IMR-90 (cell line): Measurements from ENCODE around the gene KIF22. TPM values are rescaled to one million over a fixed set of nuclear protein-coding genes. Genes with fewer than 3 reads are reported as not detected.
"Not testable (repeated sequence)": the region's sequence is repeated elsewhere in the genome, so short reads cannot be mapped to it uniquely, and the experiment has no call there.

Experiments used
- ATAC-seq: fragments of 200-7000 bp; cut with Tn5 transposase; 2 replicates; pipeline ENCODE4 v1.9.1; 2020; ENCODE audit warnings: low read depth, mild to moderate bottlenecking, moderate library complexity
- BruUV-seq: library from RNA; stranded (reverse); fragments of 400-500 nt; replicated peaks from 2 replicates; lab custom pipeline; 2021; lab: Mats Ljungman, UMichigan
- CTCF ChIA-PET: fragments of 300-600 bp; formaldehyde crosslinking; extraction: SDS; loops from one replicate; lab custom pipeline; 2021; ENCODE audit warnings: antibody characterized with exemption; lab: Yijun Ruan, JAX
- POLR2A ChIA-PET: fragments of 300-600 bp; sonication (Branson Sonifier 250); formaldehyde crosslinking; loops from one replicate; lab custom pipeline; 2022; ENCODE audit warnings: antibody characterized with exemption; ENCODE audit not compliant: unreplicated experiment; lab: Charles Lee
- DNase-seq: peaks from one replicate; pipeline ENCODE4 v3.0.0; 2013
- H2AFZ ChIP-seq: replicated peaks from 2 replicates; pipeline ENCODE3; 2013; ENCODE audit warnings: low read length, mild to moderate bottlenecking; ENCODE audit not compliant: poor library complexity
- H2AK5ac ChIP-seq: 2 replicates; pipeline ENCODE4 v1.6.1; 2013; ENCODE audit warnings: low read depth, low read length, inconsistent platforms
- H2AK9ac ChIP-seq: replicated peaks from 2 replicates; pipeline ENCODE3; 2013; ENCODE audit warnings: mild to moderate bottlenecking, low read depth, low read length, moderate library complexity; ENCODE audit not compliant: poor library complexity
- H2BK120ac ChIP-seq: 2 replicates; pipeline ENCODE4 v1.6.1; 2013; ENCODE audit warnings: low read depth, low read length, inconsistent platforms
- H2BK15ac ChIP-seq: 3 replicates; pipeline ENCODE4 v1.6.1; 2013; ENCODE audit warnings: low read depth, low read length, inconsistent platforms
- H2BK20ac ChIP-seq: 2 replicates; pipeline ENCODE4 v1.6.1; 2013; ENCODE audit warnings: low read depth, mild to moderate bottlenecking, inconsistent platforms, low read length, moderate library complexity
- H2BK5ac ChIP-seq: 2 replicates; pipeline ENCODE4 v1.6.1; 2013; ENCODE audit warnings: mild to moderate bottlenecking, low read depth, low read length, inconsistent platforms; ENCODE audit not compliant: poor library complexity, severe bottlenecking
- H3K14ac ChIP-seq: replicated peaks from 2 replicates; pipeline ENCODE4 v1.6.1; 2013; ENCODE audit warnings: low read depth, low read length, inconsistent platforms
- H3K18ac ChIP-seq: 2 replicates; pipeline ENCODE4 v1.6.1; 2013; ENCODE audit warnings: low read depth, low read length, control low read depth
- H3K23ac ChIP-seq: 2 replicates; pipeline ENCODE4 v1.6.1; 2013; ENCODE audit warnings: low read depth, low read length, inconsistent platforms
- H3K27ac ChIP-seq: 2 replicates; pipeline ENCODE4 v1.5.1; 2013; ENCODE audit warnings: mild to moderate bottlenecking, control low read depth, low read length; ENCODE audit not compliant: insufficient read depth
- H3K27me3 ChIP-seq: 2 replicates; pipeline ENCODE4 v1.6.1; 2013; ENCODE audit warnings: low read length; ENCODE audit not compliant: control insufficient read depth, insufficient read depth
- H3K36me3 ChIP-seq: 2 replicates; pipeline ENCODE4 v1.6.1; 2013; ENCODE audit warnings: low read length, mixed read lengths; ENCODE audit not compliant: control insufficient read depth, insufficient read depth
- H3K4ac ChIP-seq: 2 replicates; pipeline ENCODE4 v1.6.1; 2013; ENCODE audit warnings: low read depth, low read length, inconsistent platforms
- H3K4me1 ChIP-seq: 2 replicates; pipeline ENCODE4 v1.6.1; 2013; ENCODE audit warnings: low read length, mixed read lengths; ENCODE audit not compliant: control insufficient read depth, insufficient read depth
- H3K4me2 ChIP-seq: 2 replicates; pipeline ENCODE4 v1.6.1; 2013; ENCODE audit warnings: low read depth, mild to moderate bottlenecking, control low read depth, low read length, moderate library complexity
- H3K4me3 ChIP-seq: 2 replicates; pipeline ENCODE4 v1.5.1; 2013; ENCODE audit warnings: low read depth, mild to moderate bottlenecking, control low read depth, low read length, moderate library complexity; ENCODE audit not compliant: insufficient read depth
- H3K56ac ChIP-seq: 2 replicates; pipeline ENCODE4 v1.6.1; 2013; ENCODE audit warnings: low read length, inconsistent platforms; ENCODE audit not compliant: insufficient read depth; ENCODE audit errors: extremely low read depth
- H3K79me1 ChIP-seq, 2 experiments: 2 replicates each; pipeline ENCODE4 v1.6.1; 2013; ENCODE audit warnings: low read length in 2 of 2, inconsistent platforms in 1 of 2, low read depth in 1 of 2
- H3K9ac ChIP-seq: 2 replicates; pipeline ENCODE4 v1.6.1; 2013; ENCODE audit warnings: low read depth, low read length, control low read depth
- H3K9me1 ChIP-seq: 2 replicates; pipeline ENCODE4 v1.6.1; 2013; ENCODE audit warnings: low read length, inconsistent platforms; ENCODE audit not compliant: insufficient read depth
- H3K9me3 ChIP-seq: 2 replicates; pipeline ENCODE4 v1.6.1; 2013; ENCODE audit warnings: low read length; ENCODE audit not compliant: control insufficient read depth, insufficient read depth
- H4K20me1 ChIP-seq: 2 replicates; pipeline ENCODE4 v1.6.1; 2013; ENCODE audit warnings: low read length, inconsistent platforms; ENCODE audit not compliant: insufficient read depth
- H4K5ac ChIP-seq: 2 replicates; pipeline ENCODE4 v1.6.1; 2013; ENCODE audit warnings: mild to moderate bottlenecking, low read depth, low read length, control low read depth
- H4K8ac ChIP-seq, 2 experiments: 2 replicates each; pipeline ENCODE4 v1.6.1; 2013; ENCODE audit warnings: low read depth in 2 of 2, low read length in 2 of 2, control low read depth in 1 of 2, inconsistent platforms in 1 of 2
- H4K91ac ChIP-seq: 2 replicates; pipeline ENCODE4 v1.6.1; 2013; ENCODE audit warnings: low read depth, low read length, inconsistent platforms; ENCODE audit not compliant: insufficient read depth
- WGBS, 2 experiments: methylation state at CpG; one replicate each; pipeline versions ENCODE4 v1.1.5 to v1.1.7; 2013; ENCODE audit warnings: missing lambda C conversion rate in 2 of 2; ENCODE audit not compliant: insufficient read length in 1 of 2; ENCODE audit errors: extremely low coverage in 2 of 2; 5-methylcytosine and 5-hydroxymethylcytosine counted together
- dilution Hi-C: fragments of 300-500 bp; cut with HindIII; formaldehyde crosslinking; loops from one replicate; pipeline ENCODE4 v1.14.3; 2018; ENCODE audit warnings: low sequenced_read_pairs; ENCODE audit not compliant: unreplicated experiment
- in situ Hi-C: fragments of 300-500 bp; cut with MboI; formaldehyde crosslinking; loops from 3 replicates; pipeline ENCODE4 v1.14.3; 2019; ENCODE audit warnings: low sequenced_read_pairs, inconsistent platforms, mixed read lengths
- intact Hi-C: fragments of 100-400 bp; cut with micrococcal nuclease; formaldehyde crosslinking; loops from 2 replicates; pipeline ENCODE4 v1.10.0; 2022
- polyA plus RNA-seq, 3 experiments: library from polyadenylated mRNA; depleted of rRNA; stranded (reverse); fragments of >200 nt; gene quantifications; 2 replicates each; pipeline ENCODE4 v1.2.3, GENCODE V29; 2012; ENCODE audit warnings: low replicate concordance in 1 of 3
- total RNA-seq: library from RNA; depleted of rRNA; stranded (reverse); fragments of >200 nt; gene quantifications from 2 replicates; pipeline ENCODE4 v1.2.3, GENCODE V29; 2012

Gene KIF22
- total and polyA plus RNA-seq, 2 of the 4 experiments (the other 2 are of a cell fraction) = 43.0 to 65.1 TPM

DNA sequence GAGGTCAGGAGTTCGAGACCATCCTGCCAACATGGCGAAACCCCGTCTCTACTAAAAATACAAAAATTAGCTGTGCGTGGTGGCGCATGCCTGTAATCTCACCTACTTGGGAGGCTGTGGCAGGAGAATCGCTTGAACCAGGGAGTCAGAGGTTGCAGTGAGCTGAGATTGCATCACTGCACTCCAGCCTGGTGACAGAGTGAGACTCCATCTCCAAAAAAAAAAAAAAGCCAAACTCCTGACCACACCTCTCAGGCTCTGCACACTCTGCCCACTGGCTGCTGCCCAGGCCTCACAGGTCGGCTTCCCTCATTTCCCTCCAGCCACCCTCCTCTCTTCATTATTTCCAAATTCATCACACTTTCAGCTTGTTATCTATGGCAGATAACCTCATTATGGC is 18.2 kb upstream of the KIF22 start:
- H2BK15ac ChIP-seq, H2AFZ ChIP-seq, H3K4me2 ChIP-seq, DNase-seq, H3K4me1 ChIP-seq, H2BK20ac ChIP-seq, H3K36me3 ChIP-seq, dilution Hi-C loops, BruUV-seq, H3K14ac ChIP-seq, H3K9me1 ChIP-seq, H3K79me1 ChIP-seq, H4K8ac ChIP-seq, H3K9ac ChIP-seq, H3K23ac ChIP-seq, H3K18ac ChIP-seq, H2AK5ac ChIP-seq, H3K9me3 ChIP-seq, H2BK120ac ChIP-seq, H3K56ac ChIP-seq, H3K27ac ChIP-seq, CTCF ChIA-PET, H4K5ac ChIP-seq, H2BK5ac ChIP-seq, H3K4ac ChIP-seq, in situ Hi-C loops, ATAC-seq, H3K27me3 ChIP-seq, H3K4me3 ChIP-seq, intact Hi-C loops, H4K91ac ChIP-seq, H4K20me1 ChIP-seq, H2AK9ac ChIP-seq: not testable (repeated sequence)
- POLR2A ChIA-PET = interaction anchor here (0.7 kb wide), 1 partner anchor 24 kb away, joined by 6 read pairs; no protein-coding TSS in a partner anchor
- 59% methylated on average over 3 of the region's 7 CpGs; no CpG with 5 or more reads in 1 of the 2 experiments for WGBS, 2 experiments
